ENCODE measurements around the gene MEP1B.

The MEP1B gene

GRCh38 chr18:32252141-32252860 lies 62.5 kb downstream of the MEP1B start:
- ChIA-PET POLR2A (no interaction called here), CTCF (interaction anchor here (1.8 to 2.0 kb wide), 2 partner anchors 9 to 94 kb away, joined by 4 to 5 read pairs; no protein-coding TSS in a partner anchor)
- no peak for TF ChIP-seq CTCF (IDR thresholded peaks at IDR 0.05; ENCODE audit: control extremely low read depth, extremely low read depth, low read depth, missing control alignments)
- DNase-seq (ENCODE audit: extremely low spot score), result no peak

- no peak for TF ChIP-seq CTCF (IDR thresholded peaks at IDR 0.05; ENCODE audit: control extremely low read depth, extremely low read depth, low read depth, missing control alignments)
- ChIA-PET POLR2A (no interaction called here), CTCF (interaction anchor here (1.0 to 2.1 kb wide), 2 partner anchors 16 to 98 kb away, joined by 4 to 5 read pairs; no protein-coding TSS in a partner anchor)
- no peak for DNase-seq (ENCODE audit: extremely low spot score)
Measured at GRCh38 chr18:32255570-32255969, 65.7 kb downstream of the MEP1B start.

GRCh38 chr18:32257084-32257785 lies 67.4 kb downstream of the MEP1B start:
- CTCF ChIA-PET, result interaction anchor here (1.0 to 1.5 kb wide), 2 partner anchors 15 to 19 kb away, joined by 4 to 5 read pairs; no protein-coding TSS in a partner anchor
- POLR2A ChIA-PET, result no interaction called here
- DNase-seq (ENCODE audit: extremely low spot score), result no peak
- TF ChIP-seq CTCF (IDR thresholded peaks at IDR 0.05; ENCODE audit: control extremely low read depth, extremely low read depth, low read depth, missing control alignments), result no peak

- TF ChIP-seq CTCF (IDR thresholded peaks at IDR 0.05; ENCODE audit: control extremely low read depth, extremely low read depth, low read depth, missing control alignments), result no peak
- POLR2A ChIA-PET, result no interaction called here
- DNase-seq (ENCODE audit: extremely low spot score), result no peak
- CTCF ChIA-PET, result interaction anchor here (1.0 kb wide), 1 partner anchor 14 kb away, joined by 5 read pairs; no protein-coding TSS in a partner anchor
Measured at GRCh38 chr18:32258148-32258547, 68.3 kb downstream of the MEP1B start.

- CTCF ChIA-PET, result interaction anchor here (1.5 to 1.6 kb wide), 2 partner anchors 31 to 290 kb away, joined by 3 to 8 read pairs; no protein-coding TSS in a partner anchor
- POLR2A ChIA-PET, result no interaction called here
- DNase-seq (ENCODE audit: extremely low spot score), result no peak
- TF ChIP-seq CTCF (IDR thresholded peaks at IDR 0.05; ENCODE audit: control extremely low read depth, extremely low read depth, low read depth, missing control alignments), result no peak
Measured at GRCh38 chr18:32258558-32259204, 68.8 kb downstream of the MEP1B start.

GRCh38 chr18:32259553-32259952 lies 69.7 kb downstream of the MEP1B start:
- CTCF ChIA-PET, result interaction anchor here (1.5 to 3.7 kb wide), 4 partner anchors 11 to 290 kb away, joined by 3 to 25 read pairs (median 7); no protein-coding TSS in a partner anchor

More at GRCh38 chr18:32259553-32259952, 69.7 kb downstream of the MEP1B start:
- POLR2A ChIA-PET, result no interaction called here
- DNase-seq (ENCODE audit: extremely low spot score), result no peak
- no peak for TF ChIP-seq CTCF (IDR thresholded peaks at IDR 0.05; ENCODE audit: control extremely low read depth, extremely low read depth, low read depth, missing control alignments)
